ENCODE data around the gene LRCH3.

- TF ChIP-seq EZH2phosphoT487 (IDR thresholded peaks at IDR 0.05; ENCODE audit: borderline replicate concordance, low read length) (no peak), CTCF (IDR thresholded peaks at IDR 0.05; ENCODE audit: low read depth, low read length, poor library complexity, severe bottlenecking) (no peak)
Observed at GRCh38 chr3:197856199-197856816, 65.3 kb downstream of the LRCH3 start.
